ENCODE measurements around the gene BARX2.

DNA sequence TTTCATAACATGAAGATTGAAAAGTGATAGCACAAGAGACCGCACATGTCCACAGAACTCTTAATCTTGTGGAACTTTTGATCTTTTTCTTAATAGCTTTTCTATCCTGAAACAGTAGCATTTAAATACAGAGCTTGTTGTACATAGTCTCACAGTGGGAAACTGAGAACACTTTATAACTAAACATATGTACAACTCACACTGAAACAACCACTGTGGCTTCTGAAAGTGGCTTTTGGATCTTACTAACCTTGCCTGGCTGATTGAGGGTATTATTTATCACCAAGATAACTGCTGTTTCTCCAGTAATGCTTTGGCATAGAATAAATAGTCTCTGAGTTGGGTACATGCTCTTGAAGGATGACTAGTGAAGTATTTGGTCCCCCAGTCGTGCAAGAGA lies 10.2 kb downstream of the BARX2 start:
- TF ChIP-seq POLR2A (IDR thresholded peaks at IDR 0.05) (no peak), EP300 (IDR thresholded peaks at IDR 0.05) (no peak), POLR2AphosphoS5 (IDR thresholded peaks at IDR 0.05) (no peak)
- TF ChIP-seq, protein P1, sequence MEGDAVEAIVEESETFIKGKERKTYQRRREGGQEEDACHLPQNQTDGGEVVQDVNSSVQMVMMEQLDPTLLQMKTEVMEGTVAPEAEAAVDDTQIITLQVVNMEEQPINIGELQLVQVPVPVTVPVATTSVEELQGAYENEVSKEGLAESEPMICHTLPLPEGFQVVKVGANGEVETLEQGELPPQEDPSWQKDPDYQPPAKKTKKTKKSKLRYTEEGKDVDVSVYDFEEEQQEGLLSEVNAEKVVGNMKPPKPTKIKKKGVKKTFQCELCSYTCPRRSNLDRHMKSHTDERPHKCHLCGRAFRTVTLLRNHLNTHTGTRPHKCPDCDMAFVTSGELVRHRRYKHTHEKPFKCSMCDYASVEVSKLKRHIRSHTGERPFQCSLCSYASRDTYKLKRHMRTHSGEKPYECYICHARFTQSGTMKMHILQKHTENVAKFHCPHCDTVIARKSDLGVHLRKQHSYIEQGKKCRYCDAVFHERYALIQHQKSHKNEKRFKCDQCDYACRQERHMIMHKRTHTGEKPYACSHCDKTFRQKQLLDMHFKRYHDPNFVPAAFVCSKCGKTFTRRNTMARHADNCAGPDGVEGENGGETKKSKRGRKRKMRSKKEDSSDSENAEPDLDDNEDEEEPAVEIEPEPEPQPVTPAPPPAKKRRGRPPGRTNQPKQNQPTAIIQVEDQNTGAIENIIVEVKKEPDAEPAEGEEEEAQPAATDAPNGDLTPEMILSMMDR (IDR thresholded peaks at IDR 0.05), result no peak
